GM11168 (cell line): ENCODE results near the gene MTFR1L.

Experiments
- in situ Hi-C: fragments of 300-500 bp; cut with MboI; formaldehyde crosslinking; loops from one replicate; pipeline ENCODE4 v1.12.0; 2022; ENCODE audit warnings: low sequenced_read_pairs; ENCODE audit not compliant: unreplicated experiment

MTFR1L gene

GRCh38 chr1:25805863-25806225 lies 13.9 kb upstream of the MTFR1L start:
- in situ Hi-C loops: loop anchor here (10.0 to 25.0 kb wide), 3 partner anchors 191 to 569 kb away; partner anchors contain the start of genes MAN1C1, RHCE, RSRP1 and SYF2

- in situ Hi-C loops: loop anchor here (10.0 to 25.0 kb wide), 3 partner anchors 192 to 569 kb away; partner anchors contain the start of genes MAN1C1, RHCE, RSRP1 and SYF2
These were observed 13.3 kb upstream of the MTFR1L start for GRCh38 chr1:25806418-25806817.

GRCh38 chr1:25807480-25808390 lies 12.0 kb upstream of the MTFR1L start:
- in situ Hi-C loops: loop anchor here (10.0 to 25.0 kb wide), 3 partner anchors 193 to 570 kb away; partner anchors contain the start of genes MAN1C1, RHCE, RSRP1 and SYF2

DNA sequence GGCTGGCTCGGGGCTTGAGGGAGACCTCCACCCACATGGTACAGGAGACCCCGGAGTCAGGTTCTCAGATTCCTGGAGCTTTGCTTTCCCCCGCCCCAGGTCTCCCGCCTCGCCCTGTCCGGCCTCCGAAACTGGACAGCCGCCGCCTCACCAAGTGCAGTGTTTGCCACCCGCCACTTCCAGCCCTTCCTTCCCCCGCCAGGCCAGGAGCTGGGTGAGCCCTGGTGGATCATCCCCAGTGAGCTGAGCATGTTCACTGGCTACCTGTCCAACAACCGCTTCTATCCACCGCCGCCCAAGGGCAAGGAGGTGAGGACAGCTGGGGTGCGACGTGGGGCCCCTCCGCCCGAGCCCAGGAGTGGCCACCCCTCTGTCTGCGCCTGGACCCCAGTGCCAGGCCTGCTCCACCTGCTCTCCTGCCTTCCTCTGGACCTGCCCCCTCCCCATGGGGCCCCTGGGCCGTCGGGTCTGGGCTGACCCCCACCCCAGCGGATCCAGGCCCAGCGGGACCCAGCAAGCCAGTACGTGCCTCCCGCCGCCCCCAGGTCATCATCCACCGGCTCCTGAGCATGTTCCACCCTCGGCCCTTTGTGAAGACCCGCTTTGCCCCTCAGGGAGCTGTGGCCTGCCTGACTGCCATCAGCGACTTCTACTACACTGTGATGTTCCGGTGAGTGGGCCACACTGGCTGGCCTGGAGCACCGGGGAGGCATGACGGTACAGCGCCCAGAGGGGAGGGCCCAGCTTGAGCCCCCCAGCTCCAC lies 11.1 kb upstream of the MTFR1L start:
- in situ Hi-C loops: loop anchor here (10.0 to 25.0 kb wide), 3 partner anchors 194 to 571 kb away; partner anchors contain the start of genes MAN1C1, RHCE, RSRP1 and SYF2

- in situ Hi-C loops: loop anchor here (10.0 to 25.0 kb wide), 3 partner anchors 195 to 572 kb away; partner anchors contain the start of genes MAN1C1, RHCE, RSRP1 and SYF2
These were observed 10.3 kb upstream of the MTFR1L start for GRCh38 chr1:25809283-25809926.

- in situ Hi-C loops: loop anchor here (10.0 to 25.0 kb wide), 4 partner anchors 195 to 573 kb away; partner anchors contain the start of genes MAN1C1, RHCE, RSRP1 and SYF2
These were observed 9.8 kb upstream of the MTFR1L start for GRCh38 chr1:25809929-25810328.

- in situ Hi-C loops: loop anchor here (10.0 to 25.0 kb wide), 3 partner anchors 286 to 573 kb away; partner anchors contain the start of genes RHCE, RSRP1 and SYF2
These were observed 9.1 kb upstream of the MTFR1L start for GRCh38 chr1:25810341-25811299.

DNA sequence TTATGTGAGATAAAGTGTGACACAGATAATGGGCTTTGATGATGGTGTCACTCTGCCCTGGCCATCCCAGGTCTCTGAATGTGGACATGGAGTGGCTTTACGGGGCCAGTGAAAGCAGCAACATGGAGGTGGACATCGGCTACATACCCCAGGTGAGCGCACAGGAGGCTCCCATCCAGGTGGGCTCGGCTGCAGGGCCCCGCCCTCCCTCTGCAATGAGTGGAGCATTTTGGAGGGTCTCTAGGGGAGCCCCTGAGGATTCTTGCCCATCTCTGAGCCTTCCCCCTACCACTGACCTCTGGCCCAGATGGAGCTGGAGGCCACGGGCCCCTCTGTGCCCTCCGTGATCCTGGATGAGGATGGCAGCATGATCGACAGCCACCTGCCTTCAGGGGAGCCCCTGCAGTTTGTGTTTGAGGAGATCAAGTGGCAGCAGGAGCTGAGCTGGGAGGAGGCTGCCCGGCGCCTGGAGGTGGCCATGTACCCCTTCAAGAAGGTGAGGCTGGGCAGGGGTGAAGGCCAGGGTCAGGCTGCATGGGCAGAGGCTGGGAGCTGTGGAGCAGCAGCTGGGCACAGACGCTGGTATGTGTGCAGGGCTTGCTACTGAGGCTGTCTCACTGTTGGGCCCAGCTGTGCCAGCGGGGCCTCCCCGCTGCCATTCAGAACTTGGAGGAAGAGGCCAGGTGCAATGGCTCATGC lies 8.2 kb upstream of the MTFR1L start:
- in situ Hi-C loops: loop anchor here (10.0 to 25.0 kb wide), 3 partner anchors 287 to 574 kb away; partner anchors contain the start of genes RHCE, RSRP1 and SYF2

DNA sequence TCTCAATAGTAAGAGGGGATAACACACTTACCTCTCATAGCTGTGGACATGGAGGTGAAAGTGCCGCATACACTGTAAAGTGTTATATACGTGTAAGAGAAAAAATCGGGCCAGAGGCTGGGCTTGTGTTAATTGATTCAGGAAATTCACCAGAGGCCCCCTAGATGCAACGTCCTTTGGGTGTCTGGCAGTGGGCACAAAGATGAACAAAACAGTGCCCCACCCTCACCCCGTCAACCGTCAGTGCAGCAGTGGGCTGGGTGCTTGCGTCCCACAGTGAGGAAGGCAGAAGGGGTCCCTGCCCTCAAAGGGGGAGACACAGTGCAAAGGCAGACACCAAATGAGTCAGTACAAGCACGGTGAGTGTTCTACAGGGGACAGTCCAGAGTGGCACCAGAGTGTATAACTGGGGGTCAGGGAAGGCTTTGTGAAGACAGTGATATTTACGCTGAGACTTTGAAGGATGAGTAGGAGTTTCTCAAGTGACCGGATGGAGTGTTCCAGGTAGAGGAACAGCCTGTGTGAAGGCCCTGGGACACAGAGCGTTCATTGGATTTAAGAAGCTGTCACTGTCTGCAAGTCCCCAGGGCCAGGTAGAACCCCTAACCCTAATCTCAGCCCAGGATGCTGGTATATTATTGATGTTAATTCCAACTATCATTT lies 6.6 kb upstream of the MTFR1L start:
- in situ Hi-C loops: loop anchor here (10.0 to 25.0 kb wide), 3 partner anchors 288 to 576 kb away; partner anchors contain the start of genes RHCE, RSRP1 and SYF2

- in situ Hi-C loops: loop anchor here (10.0 to 25.0 kb wide), 3 partner anchors 289 to 577 kb away; partner anchors contain the start of genes RHCE, RSRP1 and SYF2
These were observed 5.9 kb upstream of the MTFR1L start for GRCh38 chr1:25813734-25814471.

- in situ Hi-C loops: loop anchor here (10.0 to 25.0 kb wide), 3 partner anchors 290 to 577 kb away; partner anchors contain the start of genes RHCE, RSRP1 and SYF2
These were observed 5.1 kb upstream of the MTFR1L start for GRCh38 chr1:25814549-25815087.

DNA sequence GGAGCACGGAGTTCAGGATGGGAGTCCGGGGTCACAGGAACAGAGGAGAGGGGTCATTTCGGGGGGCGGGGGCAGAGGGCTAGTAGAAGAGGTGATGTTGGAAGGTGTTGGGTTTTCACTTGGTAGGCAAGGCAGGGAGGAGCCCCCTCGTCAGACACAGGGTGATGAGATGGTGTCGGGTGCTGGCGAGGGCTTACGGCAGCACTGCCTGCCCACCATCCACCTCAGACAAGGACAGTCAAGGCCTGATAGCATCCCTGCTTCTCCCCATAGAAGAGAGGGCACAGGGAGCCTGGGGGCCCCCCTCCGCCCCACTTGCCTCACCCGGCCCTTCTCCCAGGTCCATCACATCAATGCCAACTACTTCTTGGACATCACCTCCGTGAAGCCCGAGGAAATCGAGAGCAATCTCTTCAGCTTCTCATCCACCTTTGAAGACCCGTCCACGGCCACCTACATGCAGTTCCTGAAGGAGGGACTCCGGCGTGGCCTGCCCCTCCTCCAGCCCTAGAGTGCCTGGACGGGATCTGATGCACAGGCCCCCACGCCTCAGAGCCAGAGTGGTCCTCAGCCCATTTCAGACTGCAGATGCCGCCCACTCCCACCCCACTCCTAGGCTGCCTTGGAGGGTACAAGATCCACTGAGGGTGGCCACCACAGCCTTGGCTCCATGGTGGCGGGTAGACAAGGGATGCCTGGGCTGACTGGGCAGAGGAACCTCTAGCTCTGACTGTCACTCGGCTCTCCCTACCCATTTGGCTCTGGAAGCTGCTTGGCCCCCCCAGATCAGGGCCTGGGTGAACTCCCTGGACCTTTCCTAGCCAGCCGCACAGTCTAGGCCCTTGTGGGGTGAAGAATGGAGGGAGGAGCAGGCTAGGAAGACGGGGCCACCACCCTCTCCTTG lies 4.3 kb upstream of the MTFR1L start:
- in situ Hi-C loops: loop anchor here (10.0 to 25.0 kb wide), 3 partner anchors 291 to 578 kb away; partner anchors contain the start of genes RHCE, RSRP1 and SYF2

GRCh38 chr1:25816112-25816718 lies 3.5 kb upstream of the MTFR1L start:
- in situ Hi-C loops: loop anchor here (10.0 to 25.0 kb wide), 3 partner anchors 291 to 579 kb away; partner anchors contain the start of genes RHCE, RSRP1 and SYF2

DNA sequence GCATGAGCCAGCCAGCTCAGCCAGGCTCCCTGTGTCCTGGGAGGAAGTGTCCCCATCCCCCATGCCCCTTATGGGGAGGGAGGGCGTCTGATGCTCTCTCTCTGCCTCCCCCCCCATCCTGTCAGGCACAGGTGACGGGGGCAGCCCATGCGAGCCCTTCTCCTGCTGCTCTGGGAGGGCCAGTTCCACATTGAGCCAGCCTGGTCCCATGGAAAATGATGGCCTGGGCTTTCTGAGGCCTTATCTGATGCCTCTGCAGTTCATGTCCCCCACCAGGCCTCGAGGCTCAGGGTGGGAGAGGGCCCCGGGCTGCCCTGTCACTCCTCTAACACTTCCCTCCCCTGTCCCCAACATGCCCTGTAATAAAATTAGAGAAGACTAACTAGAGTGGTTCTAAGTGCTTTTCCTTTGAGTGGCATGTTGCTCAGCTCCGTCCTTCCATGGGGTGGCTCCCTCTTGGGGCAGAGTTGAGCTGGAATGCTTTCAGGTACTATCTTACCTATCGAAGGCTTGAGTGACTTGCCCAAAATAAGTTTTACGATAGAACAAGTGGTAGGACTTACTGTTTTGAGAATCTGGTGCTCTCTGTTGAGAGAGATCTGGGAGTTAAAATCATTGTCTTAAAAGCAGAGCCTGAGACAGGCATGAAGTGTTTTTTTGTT lies 1.8 kb upstream of the MTFR1L start:
- in situ Hi-C loops: loop anchor here (10.0 to 25.0 kb wide), 3 partner anchors 293 to 581 kb away; partner anchors contain the start of genes RHCE, RSRP1 and SYF2
